Spleen (tissue), 11 donors: ENCODE results near the gene HNRNPR. TPM values are rescaled to one million over a fixed set of nuclear protein-coding genes. Genes with fewer than 3 reads are reported as not detected.

Experiments used
- DNase-seq: peaks from one replicate; pipeline ENCODE4 v3.0.0-alpha.2; 2020
- H3K27ac ChIP-seq, 8 donors: fragments of 200-600 bp; sonication (generic) in 7 of 8; 1 replicate in 4 of 8; 2 replicates in 4 of 8; pipeline versions ENCODE4 v1.5.0 to v1.8.0; 2016 to 2021; ENCODE audit warnings: inconsistent platforms in 4 of 8, mild to moderate bottlenecking in 4 of 8, moderate library complexity in 1 of 8
- H3K27me3 ChIP-seq, 7 donors: fragments of 200-600 bp; sonication (generic) in 6 of 7; replicated peaks in 1 of 7; 1 replicate in 4 of 7; 2 replicates in 3 of 7; pipeline versions ENCODE4 v1.5.0 to v1.8.0; 2016 to 2021; ENCODE audit warnings: inconsistent platforms in 3 of 7, mild to moderate bottlenecking in 1 of 7
- H3K36me3 ChIP-seq, 6 donors: fragments of 200-600 bp; sonication (generic) in 5 of 6; 1 replicate in 4 of 6; 2 replicates in 2 of 6; pipeline versions ENCODE4 v1.5.0 to v1.8.0; 2016 to 2021; ENCODE audit warnings: inconsistent platforms in 2 of 6
- H3K4me1 ChIP-seq, 6 donors: fragments of 200-600 bp; sonication (generic) in 5 of 6; 1 replicate in 3 of 6; 2 replicates in 3 of 6; pipeline versions ENCODE4 v1.5.0 to v1.8.0; 2016 to 2021; ENCODE audit warnings: inconsistent platforms in 3 of 6
- H3K4me3 ChIP-seq, 8 donors: fragments of 200-600 bp; sonication (generic) in 7 of 8; 1 replicate in 4 of 8; 2 replicates in 4 of 8; pipeline versions ENCODE4 v1.5.0 to v1.8.0; 2016 to 2021; ENCODE audit warnings: inconsistent platforms in 4 of 8, mild to moderate bottlenecking in 4 of 8, moderate library complexity in 2 of 8
- H3K9me3 ChIP-seq, 8 donors: fragments of 200-600 bp; sonication (generic) in 7 of 8; 1 replicate in 4 of 8; 2 replicates in 4 of 8; pipeline versions ENCODE4 v1.5.0 to v1.8.0; 2016 to 2021; ENCODE audit warnings: inconsistent platforms in 4 of 8
- CTCF ChIP-seq, 11 experiments: fragments of 200-600 bp in 7 of 11; fragments of 450-650 bp in 4 of 11; sonication (generic) in 4 of 11; IDR thresholded peaks in 8 of 11; conservative IDR thresholded peaks in 3 of 11; 1 replicate in 7 of 11; 2 replicates in 4 of 11; pipeline versions ENCODE4 v1.4.0 to v1.8.0; 2016 to 2021; ENCODE audit warnings: antibody characterized with exemption in 11 of 11, inconsistent platforms in 4 of 11, mild to moderate bottlenecking in 1 of 11
- POLR2A ChIP-seq, 3 donors: fragments of 450-650 bp; IDR thresholded peaks; one replicate each; pipeline ENCODE4 v1.5.1; 2017; ENCODE audit warnings: antibody characterized with exemption in 3 of 3, mild to moderate bottlenecking in 1 of 3
- POLR2AphosphoS5 ChIP-seq, 3 donors: sonication (generic); formaldehyde crosslinking; IDR thresholded peaks; one replicate each; pipeline ENCODE4 v1.5.1; 2017; ENCODE audit warnings: antibody characterized with exemption in 3 of 3
- WGBS, 5 donors: extraction: QIAGEN DNeasy Blood & Tissue Kit in 3 of 5; methylation state at CpG; one replicate each; pipeline versions ENCODE4 v1.1.5 to v1.1.7; 2013 to 2018; 5-methylcytosine and 5-hydroxymethylcytosine counted together
- intact Hi-C: fragments of 100-400 bp; cut with DNase I; formaldehyde crosslinking; loops from one replicate; pipeline ENCODE4 v1.15.0; 2023; ENCODE audit warnings: low total_unique reads
- polyA plus RNA-seq, 3 donors: library from polyadenylated mRNA; stranded (reverse); fragments of 200-250 nt; gene quantifications; one replicate each; pipeline ENCODE4 v1.2.1, GENCODE V29; 2013
- total RNA-seq, 7 donors: library from RNA; depleted of rRNA in 3 of 7; stranded (reverse); fragments of >200 nt in 3 of 7; fragmentation: NEBNext Ultra II Directional in 4 of 7; extraction: Animal tissue kit (Norgen Biotek cat#: 25700) in 4 of 7; gene quantifications; one replicate each; pipeline versions ENCODE4 v1.1.0 to v1.2.1, GENCODE V29; 2016 to 2021
- donor health status: healthy with polysubstance abuse.
- donor health status: DM: no; HTN: no; CAD: no; lungs with moderate emphysema.
- donor health status: DM: no; HTN: no; CAD: no.
- donor health status: Bipolar disorder and iron deficiency.
- donor health status: healthy.
- donor health status: DM: no; HTN: no; CAD: no.
- donor health status: DM: yes; HTN: yes; CAD: no.

HNRNPR gene
- total and polyA plus RNA-seq, 10 donors = 58.2 to 143 (median 95.6) TPM

- no peak for DNase-seq
- Histone ChIP-seq H3K27me3 (no peaks in the 10 kb centered on the region), H3K9me3 (no peaks in the 10 kb centered on the region), H3K4me3 (no peak overlapping the region), H3K27ac (peak overlapping the region in 1 of 8 donors; percentile 45), H3K4me1 (peaks cover 35 to 64% (median 59%) of the 10 kb centered on the region in 6 donors), H3K36me3 (peaks cover 0 to 56% (median 45%) of the 10 kb centered on the region in 6 donors)
- intact Hi-C loops = no loop called here
- TF ChIP-seq POLR2A (IDR thresholded peaks at IDR 0.05) = no peak
- no peak for TF ChIP-seq CTCF (IDR thresholded peaks at IDR 0.05 in 8 of 11, conservative IDR thresholded peaks at IDR 0.05 in 3 of 11)
- no peak for TF ChIP-seq POLR2AphosphoS5 (IDR thresholded peaks at IDR 0.05)
- WGBS, 5 donors = 83 to 93% (median 90%) methylated on average over 2 of the region's 2 CpGs
These were observed 6.2 kb downstream of the HNRNPR start for GRCh38 chr1:23337869-23338268.

GRCh38 chr1:23331713-23332112 lies 12.4 kb downstream of the HNRNPR start:
- 94 to 97% (median 96%) methylated on average over 8 of the region's 8 CpGs for WGBS, 5 donors
- intact Hi-C loops = no loop called here
- Histone ChIP-seq H3K27me3 (no peaks in the 10 kb centered on the region), H3K4me3 (no peak overlapping the region), H3K9me3 (no peaks in the 10 kb centered on the region), H3K4me1 (peaks cover 0 to 18% (median under 1%) of the 10 kb centered on the region in 6 donors), H3K27ac (no peak overlapping the region), H3K36me3 (peaks cover 0 to 100% (median 88%) of the 10 kb centered on the region in 6 donors)
- peak in 1 of 3 donors; percentile 26 for TF ChIP-seq POLR2AphosphoS5 (IDR thresholded peaks at IDR 0.05)
- TF ChIP-seq POLR2A (IDR thresholded peaks at IDR 0.05) = no peak
- no peak for TF ChIP-seq CTCF (IDR thresholded peaks at IDR 0.05 in 8 of 11, conservative IDR thresholded peaks at IDR 0.05 in 3 of 11)
- no peak for DNase-seq

GRCh38 chr1:23330846-23331245 lies 13.2 kb downstream of the HNRNPR start:
- Histone ChIP-seq H3K27ac (no peak overlapping the region), H3K4me3 (no peak overlapping the region), H3K36me3 (peaks cover 0 to 100% (median 90%) of the 10 kb centered on the region in 6 donors), H3K9me3 (no peaks in the 10 kb centered on the region), H3K4me1 (peaks cover 0 to 17% (median 0%) of the 10 kb centered on the region in 6 donors), H3K27me3 (no peaks in the 10 kb centered on the region)
- TF ChIP-seq POLR2A (IDR thresholded peaks at IDR 0.05) (no peak), CTCF (IDR thresholded peaks at IDR 0.05 in 8 of 11, conservative IDR thresholded peaks at IDR 0.05 in 3 of 11) (no peak), POLR2AphosphoS5 (IDR thresholded peaks at IDR 0.05) (no peak)
- DNase-seq = no peak
- WGBS, 5 donors = 95 to 100% (median 100%) methylated on average over 1 of the region's 1 CpG
- intact Hi-C loops = no loop called here

- 80 to 92% (median 83%) methylated on average over 2 of the region's 2 CpGs for WGBS, 5 donors
- TF ChIP-seq POLR2A (IDR thresholded peaks at IDR 0.05) = no peak
- TF ChIP-seq CTCF (IDR thresholded peaks at IDR 0.05 in 8 of 11, conservative IDR thresholded peaks at IDR 0.05 in 3 of 11) = no peak
- no peak for TF ChIP-seq POLR2AphosphoS5 (IDR thresholded peaks at IDR 0.05)
- H3K36me3 ChIP-seq = peaks cover 0 to 100% (median 79%) of the 10 kb centered on the region in 6 donors
These were observed 18.7 kb downstream of the HNRNPR start for GRCh38 chr1:23325393-23325792.

More at GRCh38 chr1:23325393-23325792, 18.7 kb downstream of the HNRNPR start:
- intact Hi-C loops = no loop called here
- DNase-seq = no peak
- peaks cover 0 to 35% (median 2%) of the 10 kb centered on the region in 6 donors for H3K4me1 ChIP-seq
- no peak overlapping the region for H3K4me3 ChIP-seq
- H3K9me3 ChIP-seq = no peaks in the 10 kb centered on the region
- no peaks in the 10 kb centered on the region for H3K27me3 ChIP-seq
- no peak overlapping the region for H3K27ac ChIP-seq
